Bladder microvascular endothelial cell (primary cell): ENCODE results near the gene ASIC5. TPM values are rescaled to one million over a fixed set of nuclear protein-coding genes. Genes with fewer than 3 reads are reported as not detected.

Experiments used
- total RNA-seq: library from RNA; depleted of rRNA; stranded (reverse); fragments of >200 nt; gene quantifications from 2 replicates; pipeline ENCODE4 v1.2.3, GENCODE V29; 2014

Gene ASIC5, protein sequence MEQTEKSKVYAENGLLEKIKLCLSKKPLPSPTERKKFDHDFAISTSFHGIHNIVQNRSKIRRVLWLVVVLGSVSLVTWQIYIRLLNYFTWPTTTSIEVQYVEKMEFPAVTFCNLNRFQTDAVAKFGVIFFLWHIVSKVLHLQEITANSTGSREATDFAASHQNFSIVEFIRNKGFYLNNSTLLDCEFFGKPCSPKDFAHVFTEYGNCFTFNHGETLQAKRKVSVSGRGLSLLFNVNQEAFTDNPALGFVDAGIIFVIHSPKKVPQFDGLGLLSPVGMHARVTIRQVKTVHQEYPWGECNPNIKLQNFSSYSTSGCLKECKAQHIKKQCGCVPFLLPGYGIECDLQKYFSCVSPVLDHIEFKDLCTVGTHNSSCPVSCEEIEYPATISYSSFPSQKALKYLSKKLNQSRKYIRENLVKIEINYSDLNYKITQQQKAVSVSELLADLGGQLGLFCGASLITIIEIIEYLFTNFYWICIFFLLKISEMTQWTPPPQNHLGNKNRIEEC
- total RNA-seq, result not detected in 2 replicates

DNA sequence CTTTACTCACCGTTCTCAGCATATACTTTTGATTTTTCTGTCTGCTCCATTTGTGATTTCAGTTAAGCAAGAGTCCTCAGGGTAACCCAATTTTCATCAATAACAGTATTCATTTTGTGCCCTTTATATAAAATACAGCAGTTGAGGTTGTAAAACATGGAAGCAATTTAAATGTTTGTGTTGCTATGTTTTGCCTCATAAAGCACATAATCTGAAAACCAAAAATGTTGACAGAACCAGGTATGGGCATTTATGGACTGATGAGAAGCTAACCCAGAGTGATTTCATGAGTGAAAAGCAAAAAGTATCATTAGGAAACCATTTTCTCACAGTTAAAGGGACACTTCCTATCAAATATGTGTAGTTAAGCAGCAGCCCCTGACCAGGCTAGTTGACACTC is at the start of gene ASIC5:
Gene ASIC5 (minus strand): TSS at position 101 of the 400 bp plus-strand sequence. CDS start 51 bp downstream, at position 50.

DNA sequence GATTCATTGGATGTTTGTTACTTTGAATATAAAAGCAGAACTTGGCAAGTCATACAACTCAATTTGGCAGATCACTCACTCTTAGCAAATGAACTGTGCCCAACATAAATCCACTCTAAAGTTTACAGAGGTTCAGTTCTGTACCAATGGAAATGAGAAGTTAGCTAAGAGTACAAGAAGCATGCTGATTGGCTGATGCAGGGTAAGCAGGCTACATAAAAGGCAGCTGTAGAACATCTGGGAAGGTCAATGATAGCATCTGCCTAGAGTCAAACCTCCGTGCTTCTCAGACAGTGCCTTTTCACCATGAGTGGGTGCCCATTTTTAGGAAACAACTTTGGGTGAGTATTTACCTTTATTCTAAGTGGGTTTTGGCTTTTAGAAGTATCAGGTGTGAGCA is 37.4 kb upstream of the ASIC5 start, which contains the start of gene TDO2:
Gene TDO2 (plus strand): TSS at position 244 of the 400 bp plus-strand sequence. CDS start 63 bp downstream, at position 307.

Other genes starting within 250 kb of the ASIC5 start
- 0.65 and 33.7 TPM in 2 replicates for gene GUCY1A1, start 199.4 kb downstream of the ASIC5 start, total RNA-seq
- 0.81 and 6.9 TPM in 2 replicates for gene GUCY1B1, start 107.3 kb downstream of the ASIC5 start, total RNA-seq
- not detected in 2 replicates for gene TDO2, start 37.4 kb upstream of the ASIC5 start, total RNA-seq
- gene CTSO, start 87.6 kb upstream of the ASIC5 start, total RNA-seq, result 5.5 and 5.7 TPM in 2 replicates